Adrenal gland (tissue), 19 donors: Measurements from ENCODE around the gene OR4E2. TPM values are rescaled to one million over a fixed set of nuclear protein-coding genes. Genes with fewer than 3 reads are reported as not detected.

Experiments
- DNase-seq, 7 donors: peaks; one replicate each; pipeline ENCODE4 v3.0.0-alpha.2; 2019 to 2020
- H3K27ac ChIP-seq, 5 donors: fragments of 200-600 bp; sonication (generic) in 4 of 5; 1 replicate in 3 of 5; 2 replicates in 2 of 5; pipeline versions ENCODE4 v1.5.1 to v1.8.0; 2016 to 2020; ENCODE audit warnings: mild to moderate bottlenecking in 1 of 5
- H3K27me3 ChIP-seq: fragments of 200-600 bp; 2 replicates; pipeline ENCODE4 v1.8.0; 2021
- H3K36me3 ChIP-seq, 2 donors: fragments of 200-600 bp; replicated peaks in 1 of 2; 1 replicate in 1 of 2; 2 replicates in 1 of 2; pipeline versions ENCODE4 v1.5.1 to v1.8.0; 2018 to 2022
- H3K4me1 ChIP-seq, 2 donors: fragments of 200-600 bp; replicated peaks in 1 of 2; 1 replicate in 1 of 2; 2 replicates in 1 of 2; pipeline versions ENCODE4 v1.5.1 to v1.8.0; 2018 to 2021
- H3K4me3 ChIP-seq, 4 donors: fragments of 200-600 bp; sonication (generic) in 3 of 4; one replicate each; pipeline ENCODE4 v1.5.1; 2016 to 2018
- H3K9me3 ChIP-seq, 3 donors: fragments of 200-600 bp; sonication (generic) in 1 of 3; replicated peaks in 1 of 3; 1 replicate in 2 of 3; 2 replicates in 1 of 3; pipeline versions ENCODE4 v1.5.1 to v1.8.0; 2016 to 2021
- POLR2A ChIP-seq, 2 donors: fragments of 450-650 bp; IDR thresholded peaks; one replicate each; pipeline ENCODE4 v1.6.1; 2017; ENCODE audit warnings: antibody characterized with exemption in 2 of 2, mild to moderate bottlenecking in 2 of 2, moderate library complexity in 1 of 2
- WGBS, 4 donors: extraction: QIAGEN DNeasy Blood & Tissue Kit in 2 of 4; methylation state at CpG; one replicate each; pipeline versions ENCODE4 v1.1.5 to v1.1.7; 2013 to 2017; 5-methylcytosine and 5-hydroxymethylcytosine counted together
- intact Hi-C, 2 donors: fragments of 100-400 bp; cut with DNase I; formaldehyde crosslinking; loops; one replicate each; pipeline versions ENCODE4 v1.14.1 to v1.15.0; 2022 to 2023
- long read RNA-seq, 10 donors: library from polyadenylated mRNA in 3 of 10; unstranded in 2 of 10; stranded (forward) in 1 of 10; transcript quantifications; one replicate each; pipeline ENCODE4 v2.0.0 and lab custom pipeline, GENCODE V29; 2021 to 2026
- polyA plus RNA-seq, 3 donors: library from polyadenylated mRNA; stranded (reverse); fragments of 200-250 nt in 2 of 3; fragments of 350-450 nt in 1 of 3; fragmentation: Illumina TruSeq in 1 of 3; extraction: RNeasy Lipid Tissue Mini Kit (QIAGEN cat#74804) in 1 of 3; gene quantifications; one replicate each; pipeline ENCODE4 v1.2.3, GENCODE V29; 2013 to 2014
- total RNA-seq, 9 donors: library from RNA; depleted of rRNA in 4 of 9; stranded (reverse); fragments of >200 nt in 4 of 9; fragments of 120-200 nt in 1 of 9; fragmentation: NEBNext Ultra II Directional in 1 of 9; extraction: Animal tissue kit (Norgen Biotek cat#: 25700) in 1 of 9; gene quantifications; one replicate each; pipeline versions ENCODE4 v1.1.0 to v1.2.4, GENCODE V29; 2013 to 2023
- TF ChIP-seq, protein P1 (sequence below), 6 experiments: fragments of 450-650 bp in 4 of 6; fragments of 200-600 bp in 2 of 6; sonication (generic) in 1 of 6; IDR thresholded peaks; 1 replicate in 5 of 6; 2 replicates in 1 of 6; pipeline versions ENCODE4 v1.5.1 to v1.8.0; 2016 to 2021; ENCODE audit warnings: antibody characterized with exemption in 6 of 6, mild to moderate bottlenecking in 2 of 6, moderate library complexity in 1 of 6
- donor health status: healthy with polysubstance abuse.
- donor health status: Bipolar disorder and iron deficiency.
- donor health status: DM: yes; HTN: yes; CAD: no.
- donor health status: DM: no; HTN: no; CAD: no.
- donor health status: DM: no; HTN: no; CAD: no.
- donor health status: DM: yes; HTN: yes; CAD: no.

The OR4E2 gene, protein sequence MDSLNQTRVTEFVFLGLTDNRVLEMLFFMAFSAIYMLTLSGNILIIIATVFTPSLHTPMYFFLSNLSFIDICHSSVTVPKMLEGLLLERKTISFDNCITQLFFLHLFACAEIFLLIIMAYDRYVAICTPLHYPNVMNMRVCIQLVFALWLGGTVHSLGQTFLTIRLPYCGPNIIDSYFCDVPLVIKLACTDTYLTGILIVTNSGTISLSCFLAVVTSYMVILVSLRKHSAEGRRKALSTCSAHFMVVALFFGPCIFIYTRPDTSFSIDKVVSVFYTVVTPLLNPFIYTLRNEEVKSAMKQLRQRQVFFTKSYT
- total RNA-seq (not detected), polyA plus RNA-seq (not detected)
- long read RNA-seq, donor 1, result 0 reads
- long read RNA-seq, donor 2, result 0 reads
- long read RNA-seq, donor 3, result 0 reads
- long read RNA-seq, donor 4, result 0 reads
- long read RNA-seq, donor 5, result 0 reads
- long read RNA-seq, donor 6, result 0 reads
- long read RNA-seq, donor 7, result 0 reads
- long read RNA-seq, donor 8, result 0 reads
- long read RNA-seq, donor 9, result 0 reads
- long read RNA-seq, donor 10, result 0 reads

DNA sequence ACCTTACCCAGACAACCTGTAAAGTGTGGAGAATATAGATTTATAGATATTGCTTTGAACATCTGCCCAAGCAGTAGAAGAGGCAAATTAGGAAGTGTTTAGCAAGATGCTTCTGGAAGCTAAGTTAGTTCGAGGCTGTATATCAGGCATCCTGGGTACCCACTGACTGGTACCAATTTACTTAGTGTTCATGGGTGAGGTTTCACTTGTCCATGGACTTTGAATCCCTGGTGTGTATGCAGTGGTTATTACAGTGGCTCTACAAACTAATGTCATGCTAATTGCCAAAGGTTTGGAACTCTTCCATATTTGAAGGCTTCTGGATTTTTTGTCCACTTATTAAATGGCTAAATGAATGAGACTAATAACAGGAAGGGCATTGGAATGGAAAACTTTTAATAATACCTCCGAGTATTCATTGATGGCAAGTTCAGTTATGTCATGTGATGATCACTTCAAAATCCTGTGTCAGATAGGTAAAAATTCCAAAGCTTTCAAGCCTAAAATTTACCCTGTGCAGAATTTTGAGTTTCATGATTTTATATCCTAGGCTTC is at the start of gene OR4E2:
TSS of gene OR4E2 (plus strand) at position 505 of the 555 bp plus-strand sequence. CDS start 11,248 bp downstream, outside the sequence.
- Histone ChIP-seq H3K36me3 (no peaks in the 10 kb centered on the region), H3K4me1 (no peaks in the 10 kb centered on the region), H3K27ac (no peak within 1 kb of the TSS), H3K4me3 (no peak within 1 kb of the TSS), H3K27me3 (no peaks in the 10 kb centered on the region), H3K9me3 (no peaks in the 10 kb centered on the region)
- intact Hi-C loops, result no loop called here
- WGBS, 4 donors, result 57 to 71% (median 63%) methylated on average over 2 of the region's 2 CpGs
- TF ChIP-seq POLR2A (IDR thresholded peaks at IDR 0.05), result no peak
- TF ChIP-seq, protein P1, sequence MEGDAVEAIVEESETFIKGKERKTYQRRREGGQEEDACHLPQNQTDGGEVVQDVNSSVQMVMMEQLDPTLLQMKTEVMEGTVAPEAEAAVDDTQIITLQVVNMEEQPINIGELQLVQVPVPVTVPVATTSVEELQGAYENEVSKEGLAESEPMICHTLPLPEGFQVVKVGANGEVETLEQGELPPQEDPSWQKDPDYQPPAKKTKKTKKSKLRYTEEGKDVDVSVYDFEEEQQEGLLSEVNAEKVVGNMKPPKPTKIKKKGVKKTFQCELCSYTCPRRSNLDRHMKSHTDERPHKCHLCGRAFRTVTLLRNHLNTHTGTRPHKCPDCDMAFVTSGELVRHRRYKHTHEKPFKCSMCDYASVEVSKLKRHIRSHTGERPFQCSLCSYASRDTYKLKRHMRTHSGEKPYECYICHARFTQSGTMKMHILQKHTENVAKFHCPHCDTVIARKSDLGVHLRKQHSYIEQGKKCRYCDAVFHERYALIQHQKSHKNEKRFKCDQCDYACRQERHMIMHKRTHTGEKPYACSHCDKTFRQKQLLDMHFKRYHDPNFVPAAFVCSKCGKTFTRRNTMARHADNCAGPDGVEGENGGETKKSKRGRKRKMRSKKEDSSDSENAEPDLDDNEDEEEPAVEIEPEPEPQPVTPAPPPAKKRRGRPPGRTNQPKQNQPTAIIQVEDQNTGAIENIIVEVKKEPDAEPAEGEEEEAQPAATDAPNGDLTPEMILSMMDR (IDR thresholded peaks at IDR 0.05), result no peak
- no peak for DNase-seq

DNA sequence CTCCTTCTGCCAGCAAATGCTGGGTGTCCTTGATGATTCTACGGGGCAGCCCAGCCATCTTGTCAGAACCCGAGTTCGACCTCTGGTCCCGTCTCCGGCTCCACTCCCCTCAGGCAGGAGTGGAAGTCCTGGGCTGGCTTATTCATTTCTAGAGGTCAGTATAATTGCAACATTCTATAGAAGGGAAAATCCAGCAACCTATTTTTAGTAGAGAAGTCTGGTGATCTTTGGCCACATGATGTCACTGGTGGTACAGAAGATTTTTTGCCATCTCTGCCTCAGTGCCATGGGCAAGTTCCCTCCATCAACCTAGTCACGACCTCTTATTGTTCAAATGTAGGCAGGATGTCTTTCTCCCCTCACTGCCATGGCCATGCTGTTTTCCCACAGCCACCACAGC is 41.3 kb upstream of the OR4E2 start:
- H3K27me3 ChIP-seq, result no peaks in the 10 kb centered on the region
- H3K9me3 ChIP-seq, result no peaks in the 10 kb centered on the region
- no peaks in the 10 kb centered on the region for H3K36me3 ChIP-seq
- no peak for DNase-seq
- TF ChIP-seq, protein P1 (IDR thresholded peaks at IDR 0.05), result no peak
- no peak for TF ChIP-seq POLR2A (IDR thresholded peaks at IDR 0.05)
- no peak overlapping the region for H3K4me3 ChIP-seq
- 69 to 79% (median 74%) methylated on average over 6 of the region's 6 CpGs for WGBS, 4 donors
- intact Hi-C loops, result no loop called here
- H3K27ac ChIP-seq, result no peak overlapping the region
- H3K4me1 ChIP-seq, result no peaks in the 10 kb centered on the region

DNA sequence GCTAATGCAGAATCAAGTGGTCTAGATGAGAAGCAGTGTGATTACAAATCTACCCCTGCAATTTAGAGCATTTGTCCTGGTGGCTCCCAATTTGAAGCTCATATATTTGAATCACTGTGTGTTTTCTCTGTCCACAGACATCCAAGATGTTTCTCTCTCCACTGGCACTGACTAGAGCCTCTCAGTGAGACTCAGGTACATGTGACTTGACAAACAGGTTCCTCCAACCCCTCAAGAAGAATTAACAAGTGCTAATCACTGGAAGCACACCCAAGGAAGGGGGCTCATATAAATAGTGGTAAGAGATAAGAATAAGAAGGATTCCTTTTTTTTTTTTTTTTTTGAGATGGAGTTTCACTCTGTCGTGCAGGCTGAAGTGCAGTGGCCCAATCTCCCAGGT is 39.4 kb upstream of the OR4E2 start:
- Histone ChIP-seq H3K4me1 (no peaks in the 10 kb centered on the region), H3K9me3 (no peaks in the 10 kb centered on the region), H3K27ac (no peak overlapping the region), H3K4me3 (no peak overlapping the region), H3K36me3 (no peaks in the 10 kb centered on the region), H3K27me3 (no peaks in the 10 kb centered on the region)
- DNase-seq, result no peak
- TF ChIP-seq POLR2A (IDR thresholded peaks at IDR 0.05), result no peak
- TF ChIP-seq, protein P1 (IDR thresholded peaks at IDR 0.05), result no peak
- 37 to 70% (median 51%) methylated on average over 1 of the region's 1 CpG for whole genome bisulfite sequencing, 4 donors
- intact Hi-C loops, result no loop called here

DNA sequence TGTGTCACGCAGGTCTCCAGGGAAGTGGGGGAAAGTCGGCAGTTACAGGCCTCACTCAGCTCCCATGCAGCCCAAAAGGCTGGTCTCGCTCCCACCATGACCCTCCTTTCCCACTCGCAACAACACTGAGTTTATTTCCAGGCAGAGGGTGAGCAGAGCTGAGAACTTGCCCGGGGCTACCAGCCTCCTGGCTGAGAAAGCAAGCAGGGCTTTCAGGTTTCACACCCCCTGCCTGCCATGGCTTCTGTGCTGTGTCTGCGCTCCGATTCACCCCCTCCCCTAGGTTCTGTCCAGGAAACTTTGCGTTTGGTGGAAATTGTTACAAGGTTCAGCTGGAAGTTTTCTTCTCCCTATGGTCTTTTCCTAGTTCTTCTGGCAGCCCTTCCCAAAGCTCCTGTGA is 36.0 kb upstream of the OR4E2 start:
- no peaks in the 10 kb centered on the region for H3K36me3 ChIP-seq
- H3K4me1 ChIP-seq, result no peaks in the 10 kb centered on the region
- no peak for DNase-seq
- no peaks in the 10 kb centered on the region for H3K9me3 ChIP-seq
- 67 to 78% (median 69%) methylated on average over 6 to 8 of the region's 8 CpGs for WGBS, 4 donors
- no peaks in the 10 kb centered on the region for H3K27me3 ChIP-seq
- no peak overlapping the region for H3K4me3 ChIP-seq
- intact Hi-C loops, result no loop called here
- no peak overlapping the region for H3K27ac ChIP-seq
- TF ChIP-seq POLR2A (IDR thresholded peaks at IDR 0.05), result no peak
- TF ChIP-seq, protein P1 (IDR thresholded peaks at IDR 0.05), result no peak
